Measurements from ENCODE around the gene SLC46A1. TPM values are rescaled to one million over a fixed set of nuclear protein-coding genes. Genes with fewer than 3 reads are reported as not detected.

SLC46A1 gene
- polyA plus RNA-seq, 5 donors = 6.4 to 10.8 (median 9.4) TPM

DNA sequence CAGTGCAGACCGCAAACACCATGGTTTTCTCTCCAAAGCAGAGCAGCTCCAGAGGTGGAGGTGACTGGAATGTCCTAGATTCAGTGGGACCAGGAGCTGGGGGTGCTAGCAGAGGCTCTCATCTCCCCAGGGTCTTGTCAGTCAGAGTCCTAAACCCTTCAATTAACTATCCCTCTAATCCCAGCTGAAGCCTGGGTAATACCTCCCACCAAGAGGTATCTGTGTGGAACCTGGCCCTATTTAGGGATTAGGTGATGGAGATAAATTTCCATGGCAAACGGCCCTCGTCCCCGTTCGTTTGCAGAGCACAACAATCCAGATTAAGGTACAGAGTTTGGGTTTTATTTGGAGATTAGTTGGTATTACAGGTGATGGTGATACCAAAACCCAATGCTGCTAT, 42.8 kb downstream of the SLC46A1 start:
- DNase-seq = no peak

DNA sequence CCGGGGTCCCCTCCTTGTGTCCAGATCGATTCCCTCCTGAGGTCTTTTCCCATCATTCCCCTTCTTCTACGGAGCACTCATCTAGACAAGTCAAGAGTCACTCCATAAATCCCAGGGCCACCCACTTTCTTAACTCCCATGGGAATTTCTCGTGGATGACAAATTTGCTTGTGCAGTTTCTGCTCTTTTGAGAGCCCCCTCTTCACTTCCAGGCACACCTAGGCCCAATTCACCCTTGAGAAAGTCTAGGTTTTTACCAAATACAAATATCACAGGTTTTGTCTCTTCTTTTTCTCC, 48.2 kb downstream of the SLC46A1 start:
- no peak for DNase-seq

DNA sequence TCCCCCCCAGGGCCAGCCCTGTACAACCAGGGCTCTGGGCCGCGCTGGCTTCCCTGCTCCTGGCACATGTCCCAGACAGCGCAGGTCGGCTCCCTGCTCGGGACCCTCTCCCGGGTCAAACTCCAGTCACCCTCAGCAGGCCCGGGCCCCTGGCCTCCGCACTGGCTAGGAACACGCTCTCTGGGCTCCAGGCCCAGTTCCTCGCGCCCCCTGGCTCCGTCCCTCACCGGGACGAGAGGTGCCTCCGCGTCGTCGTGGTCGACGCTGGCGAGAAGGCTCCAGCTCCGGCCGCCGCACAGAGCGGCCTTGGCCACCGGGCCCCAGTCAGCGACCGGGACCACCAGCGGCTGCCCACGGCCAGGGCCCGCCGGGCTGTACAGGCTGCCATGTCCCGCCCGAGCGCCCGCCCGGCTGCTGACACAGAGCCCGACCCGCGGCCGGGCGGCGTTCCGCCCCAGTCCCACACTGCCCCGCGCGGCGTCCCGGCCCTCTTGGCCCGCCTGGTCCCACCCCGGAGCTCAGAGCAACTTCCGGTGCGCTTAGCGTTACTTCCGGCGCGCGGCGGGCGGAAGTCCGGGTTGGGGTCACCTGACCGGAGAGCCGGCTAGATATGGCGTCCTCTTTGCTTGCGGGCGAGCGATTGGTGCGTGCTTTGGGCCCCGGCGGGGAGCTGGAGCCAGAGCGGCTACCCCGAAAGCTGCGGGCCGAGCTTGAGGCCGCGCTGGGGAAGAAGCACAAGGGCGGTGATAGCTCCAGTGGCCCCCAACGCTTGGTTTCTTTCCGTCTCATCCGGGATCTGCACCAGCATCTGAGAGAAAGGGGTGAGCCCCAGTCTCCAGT, 48.7 kb downstream of the SLC46A1 start, which contains the start of gene POLDIP2:
TSS of gene POLDIP2 (minus strand) at position 467 of the 840 bp plus-strand sequence. CDS start at position 388, 79 bp downstream.
- peak; percentile 94 for DNase-seq

GRCh38 chr17:28350271-28350670, 55.7 kb downstream of the SLC46A1 start:
- no peak for DNase-seq

GRCh38 chr17:28348979-28349378, 57.0 kb downstream of the SLC46A1 start:
- no peak for DNase-seq

DNA sequence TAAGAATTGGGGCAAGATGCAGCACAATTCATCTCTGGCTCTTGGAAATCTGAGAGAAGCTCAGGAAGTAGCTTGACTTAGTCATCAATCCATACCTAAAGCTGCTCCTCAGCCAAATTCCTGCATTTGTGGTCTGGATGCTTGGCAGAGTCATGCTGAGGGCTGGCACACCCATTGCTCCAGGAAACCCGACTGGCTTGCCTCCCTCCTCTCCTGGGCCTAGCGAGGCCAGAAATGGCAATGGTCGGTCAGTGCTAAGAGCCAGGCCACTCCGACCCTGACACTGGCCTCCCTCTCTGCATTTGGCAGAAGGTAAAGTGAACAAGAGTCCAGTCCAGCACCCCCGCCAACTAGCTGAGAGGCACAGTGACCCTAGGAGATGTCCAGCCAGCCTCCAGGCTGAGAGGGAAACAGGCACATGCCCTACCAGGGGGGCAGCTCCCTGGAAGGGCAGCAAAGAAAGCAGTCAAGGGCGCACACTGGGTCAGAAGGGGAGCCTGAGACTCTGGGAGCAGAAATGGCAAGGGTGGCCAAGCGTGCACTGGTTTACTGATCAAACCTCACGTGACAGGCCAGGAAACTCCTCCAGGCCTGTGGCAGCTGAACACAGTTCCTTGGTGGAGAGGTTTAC, 58.6 kb downstream of the SLC46A1 start:
- no peak for DNase-seq

DNA sequence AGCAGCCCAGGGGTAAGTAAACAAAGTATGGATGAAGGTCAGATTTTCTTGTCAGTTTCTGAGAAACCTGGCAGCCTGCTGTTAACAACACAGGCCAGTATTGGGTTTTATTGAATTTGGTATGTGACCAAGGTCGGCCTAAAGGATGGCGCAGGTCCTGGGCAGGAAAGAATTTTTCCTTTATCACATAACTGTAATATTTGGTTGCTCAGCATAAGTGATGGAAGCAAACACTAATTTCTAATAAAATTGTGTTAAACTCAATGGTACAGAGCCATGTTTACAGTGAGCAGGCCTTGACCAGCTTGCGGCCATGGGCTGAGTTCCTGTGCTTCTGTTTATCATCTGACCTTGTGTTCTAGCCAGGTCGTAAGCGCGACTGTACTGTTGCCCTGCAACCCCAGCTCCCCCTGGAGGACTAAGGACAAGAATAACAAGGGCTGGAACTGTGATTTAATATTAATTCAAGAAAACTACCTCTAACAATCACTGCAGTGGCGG, 59.2 kb downstream of the SLC46A1 start:
- DNase-seq = no peak

GRCh38 chr17:28346199-28346580, 59.8 kb downstream of the SLC46A1 start:
- no peak for DNase-seq

- DNase-seq = no peak
Observed at GRCh38 chr17:28345419-28346198, 60.4 kb downstream of the SLC46A1 start.

Other genes with a start within 250 kb of the SLC46A1 start
- 10 to 100 TPM; 41.2 to 46.7 (median 42.3) TPM for gene TMEM97, start 87.0 kb downstream of the SLC46A1 start, polyA plus RNA-seq (ENCODE audit: insufficient read depth in 1 of 5, insufficient read length in 5 of 5, low replicate concordance in 1 of 5)
- 10 to 100 TPM; 54.2 to 62.2 (median 57.6) TPM for gene IFT20, start 70.7 kb downstream of the SLC46A1 start, polyA plus RNA-seq (ENCODE audit: insufficient read depth in 1 of 5, insufficient read length in 5 of 5, low replicate concordance in 1 of 5)
- gene TNFAIP1, start 70.5 kb downstream of the SLC46A1 start, polyA plus RNA-seq (ENCODE audit: insufficient read depth in 1 of 5, insufficient read length in 5 of 5, low replicate concordance in 1 of 5) = 10 to 100 TPM; 32.2 to 42.1 (median 36.2) TPM
- 10 to 100 TPM; 56.2 to 68.3 (median 58.9) TPM for gene POLDIP2, start 48.7 kb downstream of the SLC46A1 start, polyA plus RNA-seq (ENCODE audit: insufficient read depth in 1 of 5, insufficient read length in 5 of 5, low replicate concordance in 1 of 5)
- gene SEBOX, start 41.0 kb downstream of the SLC46A1 start, polyA plus RNA-seq (ENCODE audit: insufficient read depth in 1 of 5, insufficient read length in 5 of 5, low replicate concordance in 1 of 5) = not detected
- gene VTN, start 35.9 kb downstream of the SLC46A1 start, polyA plus RNA-seq (ENCODE audit: insufficient read depth in 1 of 5, insufficient read length in 5 of 5, low replicate concordance in 1 of 5) = 10 to 100 TPM in 1 of 5 donors, under 1 TPM in 4; 0.35 to 11.6 (median 0.51) TPM
- gene SARM1, start 34.5 kb downstream of the SLC46A1 start, polyA plus RNA-seq (ENCODE audit: insufficient read depth in 1 of 5, insufficient read length in 5 of 5, low replicate concordance in 1 of 5) = 10 to 100 TPM in 4 of 5 donors, 1 to 10 TPM in 1; 8.5 to 13.4 (median 12.0) TPM
- under 1 TPM in 4 of 5 donors, not detected in 1; 0.14 to 0.48 (median 0.30) TPM for gene SLC13A2, start 67.4 kb upstream of the SLC46A1 start, polyA plus RNA-seq (ENCODE audit: insufficient read depth in 1 of 5, insufficient read length in 5 of 5, low replicate concordance in 1 of 5)
- gene FOXN1, start 100.1 kb upstream of the SLC46A1 start, polyA plus RNA-seq (ENCODE audit: insufficient read depth in 1 of 5, insufficient read length in 5 of 5, low replicate concordance in 1 of 5) = under 1 TPM in 4 of 5 donors, not detected in 1; 0.06 to 0.19 (median 0.16) TPM
- 10 to 100 TPM; 28.4 to 44.4 (median 36.3) TPM for gene UNC119, start 146.4 kb upstream of the SLC46A1 start, polyA plus RNA-seq (ENCODE audit: insufficient read depth in 1 of 5, insufficient read length in 5 of 5, low replicate concordance in 1 of 5)
- gene PIGS, start 165.3 kb upstream of the SLC46A1 start, polyA plus RNA-seq (ENCODE audit: insufficient read depth in 1 of 5, insufficient read length in 5 of 5, low replicate concordance in 1 of 5) = 10 to 100 TPM; 58.7 to 66.9 (median 62.7) TPM
- 10 to 100 TPM; 16.1 to 21.6 (median 20.2) TPM for gene ALDOC, start 170.7 kb upstream of the SLC46A1 start, polyA plus RNA-seq (ENCODE audit: insufficient read depth in 1 of 5, insufficient read length in 5 of 5, low replicate concordance in 1 of 5)
- gene SPAG5, start 192.8 kb upstream of the SLC46A1 start, polyA plus RNA-seq (ENCODE audit: insufficient read depth in 1 of 5, insufficient read length in 5 of 5, low replicate concordance in 1 of 5) = 10 to 100 TPM; 35.5 to 80.1 (median 66.1) TPM
- 10 to 100 TPM; 19.0 to 27.9 (median 24.2) TPM for gene RSKR, start 208.0 kb upstream of the SLC46A1 start, polyA plus RNA-seq (ENCODE audit: insufficient read depth in 1 of 5, insufficient read length in 5 of 5, low replicate concordance in 1 of 5)
- gene BLTP2, start 238.9 kb upstream of the SLC46A1 start, polyA plus RNA-seq (ENCODE audit: insufficient read depth in 1 of 5, insufficient read length in 5 of 5, low replicate concordance in 1 of 5) = 10 to 100 TPM; 70.4 to 87.5 (median 77.3) TPM

Data from right lung (tissue), 5 donors.